K562 (cell line): ENCODE measurements around the gene NR2F6. TPM values are rescaled to one million over a fixed set of nuclear protein-coding genes. Genes with fewer than 3 reads are reported as not detected.

Source experiments
- ATAC-seq: fragments of 200-7000 bp; cut with Tn5 transposase; 3 replicates; pipeline ENCODE4 v1.9.1; 2020; ENCODE audit warnings: moderate library complexity
- BruUV-seq: library from RNA; stranded (reverse); fragments of 400-500 nt; replicated peaks from 2 replicates; lab custom pipeline; 2021; lab: Mats Ljungman, UMichigan
- CTCF ChIA-PET: fragments of 300-600 bp; formaldehyde crosslinking; extraction: SDS; loops from one replicate; lab custom pipeline; 2021; ENCODE audit warnings: low intra/inter-chr PET ratio; lab: Yijun Ruan, JAX
- POLR2A ChIA-PET: fragments of 300-600, 350-650 bp; sonication (Branson Sonifier 250); formaldehyde crosslinking; extraction: SDS; loops from one replicate; lab custom pipeline; 2021; ENCODE audit warnings: antibody characterized with exemption, inconsistent platforms; lab: Yijun Ruan, JAX
- DNase-seq, 4 experiments: peaks; one replicate each; pipeline versions ENCODE4 v3.0.0 to v3.0.0-alpha.2; 2011 to 2018; ENCODE audit warnings: low spot score in 3 of 4, mixed read lengths in 3 of 4; ENCODE audit errors: extremely low read depth in 1 of 4
- FAIRE-seq: peaks from 2 replicates; lab custom pipeline; 2011; peaks lifted over from hg19 to GRCh38; lab: Jason Lieb, UNC
- H2AFZ ChIP-seq: 2 replicates; pipeline ENCODE4 v1.6.0; 2011; ENCODE audit warnings: low read depth, low read length, control low read depth, inconsistent platforms
- H3K27ac ChIP-seq: fragments of 200-600 bp; 3 replicates; pipeline ENCODE4 v1.8.0; 2011; ENCODE audit warnings: low read depth, mild to moderate bottlenecking, control low read depth, inconsistent platforms, low read length, moderate library complexity, mixed read lengths; ENCODE audit errors: extremely low read depth
- H3K27me3 ChIP-seq, 2 experiments: fragments of 300-600 bp in 1 of 2; 2 replicates in 1 of 2; 3 replicates in 1 of 2; pipeline versions ENCODE4 v1.6.0 to v1.8.0; 2011; ENCODE audit warnings: inconsistent platforms in 2 of 2, low read length in 2 of 2, mild to moderate bottlenecking in 1 of 2, mixed read lengths in 1 of 2, moderate library complexity in 1 of 2; ENCODE audit not compliant: control insufficient read depth in 2 of 2, insufficient read depth in 2 of 2
- H3K36me3 ChIP-seq: fragments of 300-600 bp; 3 replicates; pipeline ENCODE4 v1.8.0; 2011; ENCODE audit warnings: mild to moderate bottlenecking, low read length, inconsistent platforms; ENCODE audit not compliant: control insufficient read depth, insufficient read depth
- H3K4me1 ChIP-seq, 2 experiments: fragments of 200-600 bp in 1 of 2; replicated peaks in 1 of 2; 2 replicates in 1 of 2; 3 replicates in 1 of 2; pipeline versions ENCODE4 v1.5.1 to v1.8.0; 2011; ENCODE audit warnings: inconsistent platforms in 2 of 2, low read length in 2 of 2, mild to moderate bottlenecking in 1 of 2, mixed read lengths in 1 of 2, moderate library complexity in 1 of 2; ENCODE audit not compliant: control insufficient read depth in 2 of 2, insufficient read depth in 2 of 2
- H3K4me2 ChIP-seq: 2 replicates; pipeline ENCODE4 v1.6.1; 2011; ENCODE audit warnings: low read length, control low read depth, inconsistent platforms, mixed read lengths; ENCODE audit not compliant: insufficient read depth
- H3K4me3 ChIP-seq: fragments of 200-600 bp; sonication (generic), shearing (Covaris generic); 2 replicates; pipeline ENCODE4 v1.5.1; 2016; ENCODE audit warnings: control low read depth, inconsistent platforms
- H3K79me2 ChIP-seq: fragments of 200-600 bp; 3 replicates; pipeline ENCODE4 v1.8.0; 2011; ENCODE audit warnings: low read length, inconsistent platforms; ENCODE audit not compliant: control insufficient read depth, insufficient read depth
- H3K9ac ChIP-seq, 2 experiments: 2 replicates each; pipeline versions ENCODE4 v1.6.0 to v1.6.1; 2011; ENCODE audit warnings: low read depth in 2 of 2, low read length in 2 of 2, control low read depth in 1 of 2, inconsistent platforms in 1 of 2, mild to moderate bottlenecking in 1 of 2, mixed read lengths in 1 of 2; ENCODE audit not compliant: insufficient read depth in 1 of 2
- H3K9me1 ChIP-seq: one replicate; pipeline ENCODE4 v1.6.0; 2011; ENCODE audit warnings: inconsistent platforms, mild to moderate bottlenecking, low read length, moderate library complexity; ENCODE audit not compliant: control insufficient read depth, insufficient read depth
- H3K9me3 ChIP-seq: replicated peaks from 2 replicates; pipeline ENCODE4 v1.5.1; 2011; ENCODE audit warnings: low read depth, low read length, inconsistent platforms; ENCODE audit not compliant: control insufficient read depth, insufficient read depth
- H4K20me1 ChIP-seq: replicated peaks from 2 replicates; pipeline ENCODE4 v1.6.1; 2011; ENCODE audit warnings: low read length, inconsistent platforms, mixed read lengths; ENCODE audit not compliant: control insufficient read depth, insufficient read depth
- BMI1 ChIP-seq: fragments of 150-350 bp; IDR thresholded peaks from 2 replicates; pipeline ENCODE4 v1.6.1; 2014; ENCODE audit warnings: low read length
- KDM2B ChIP-seq: fragments of 250-450 bp; sonication (Bioruptor Pico); IDR thresholded peaks from 2 replicates; pipeline ENCODE4 v1.8.0; 2021; ENCODE audit warnings: mild to moderate bottlenecking, moderate library complexity
- KDM5B ChIP-seq: fragments of 200-600 bp; sonication (generic); IDR thresholded peaks from 2 replicates; pipeline ENCODE4 v1.6.1; 2012; ENCODE audit warnings: low read depth, mild to moderate bottlenecking, moderate library complexity, low read length, control low read depth, inconsistent platforms; ENCODE audit not compliant: insufficient replicate concordance
- MLLT1 ChIP-seq, 2 experiments: fragments of 450-650 bp; IDR thresholded peaks; 2 replicates each; pipeline ENCODE4 v1.6.1; 2016
- MYC ChIP-seq, 2 experiments: fragments of 250-450 bp in 1 of 2; sonication (Bioruptor Pico) in 1 of 2; IDR thresholded peaks; 2 replicates each; pipeline versions ENCODE4 v1.5.1 to v1.6.1; 2012 to 2021; ENCODE audit warnings: low read depth in 2 of 2, borderline replicate concordance in 1 of 2, improper control_type of control experiment in 1 of 2, low read length in 1 of 2, mild to moderate bottlenecking in 1 of 2, moderate library complexity in 1 of 2
- OTX1 ChIP-seq: fragments of 450-650 bp; formaldehyde crosslinking; IDR thresholded peaks from 2 replicates; pipeline ENCODE4 v1.4.0; 2022; ENCODE audit warnings: mild to moderate bottlenecking
- SMAD2 ChIP-seq: fragments of 150-350 bp; IDR thresholded peaks from 2 replicates; pipeline ENCODE4 v1.6.1; 2014; ENCODE audit warnings: low read depth, mild to moderate bottlenecking, low read length
- TBP ChIP-seq: optimal IDR thresholded peaks from 2 replicates; pipeline ENCODE3; 2011; ENCODE audit warnings: low read depth, low read length, improper control_type of control experiment
- TCF7 ChIP-seq: sonication (generic); IDR thresholded peaks from 2 replicates; pipeline ENCODE4 v1.6.1; 2016; ENCODE audit warnings: antibody characterized with exemption, borderline replicate concordance
- THRAP3 ChIP-seq: fragments of 450-650 bp; IDR thresholded peaks from 2 replicates; pipeline ENCODE4 v1.6.1; 2016; ENCODE audit warnings: mild to moderate bottlenecking, inconsistent platforms, borderline replicate concordance
- ZFX ChIP-seq: sonication (generic); formaldehyde crosslinking; IDR thresholded peaks from 2 replicates; pipeline ENCODE4 v1.8.0; 2022; ENCODE audit warnings: mild to moderate bottlenecking, missing genetic modification reagents, moderate library complexity
- ZNF121 ChIP-seq: sonication (generic); formaldehyde crosslinking; conservative IDR thresholded peaks from 2 replicates; pipeline ENCODE4 v1.8.0; 2022; ENCODE audit warnings: missing genetic modification reagents
- ZNF232 ChIP-seq: sonication (generic); formaldehyde crosslinking; IDR thresholded peaks from 2 replicates; pipeline ENCODE4 v1.8.0; 2022; ENCODE audit warnings: mild to moderate bottlenecking, missing genetic modification reagents
- ZNF282 ChIP-seq: sonication (generic); formaldehyde crosslinking; IDR thresholded peaks from 2 replicates; pipeline ENCODE4 v1.8.1; 2023; ENCODE audit warnings: missing genetic modification reagents
- ZNF316 ChIP-seq: fragments of 450-650 bp; IDR thresholded peaks from 2 replicates; pipeline ENCODE4 v1.6.1; 2016
- WGBS: fragments of 100-300 bp; shearing (Covaris generic); methylation state at CpG from one replicate; pipeline ENCODE4 v1.1.6; 2016; ENCODE audit warnings: low coverage, mixed read lengths; ENCODE audit not compliant: insufficient coverage; ENCODE audit errors: missing lambda C conversion rate; 5-methylcytosine and 5-hydroxymethylcytosine counted together
- in situ Hi-C: fragments of 300-500 bp; cut with MboI; formaldehyde crosslinking; loops from 4 replicates; pipeline ENCODE4 v1.15.0; 2018; ENCODE audit warnings: inconsistent platforms, mixed read lengths
- intact Hi-C: fragments of 100-400 bp; cut with micrococcal nuclease; formaldehyde crosslinking; loops from 2 replicates; pipeline ENCODE4 v1.14.2; 2022
- polyA plus RNA-seq, 8 experiments: library from polyadenylated mRNA; depleted of rRNA in 4 of 8; stranded (reverse) in 5 of 8; unstranded in 3 of 8; fragments of >200 nt; fragmentation: Nextera tagmentation in 2 of 8; fragmentation: Illumina TruSeq in 1 of 8; extraction: Ambion mirVana in 2 of 8; extraction: Trizol in 1 of 8; gene quantifications; 2 replicates each; pipeline versions ENCODE4 v1.2.1 to v1.2.3, GENCODE V29; 2011 to 2014; ENCODE audit warnings: inconsistent platforms in 1 of 8, missing spikeins in 1 of 8
- total RNA-seq, 7 experiments: library from RNA; depleted of rRNA in 6 of 7; stranded (reverse); fragments of >200 nt in 6 of 7; fragmentation: Illumina TruSeq in 2 of 7; extraction: Trizol in 2 of 7; gene quantifications; 2 replicates each; pipeline versions ENCODE4 v1.2.1 to v1.2.3, GENCODE V29; 2011 to 2021; ENCODE audit warnings: low replicate concordance in 1 of 7
- TF ChIP-seq, protein P1 (sequence below): fragments of 250-450 bp; sonication (Bioruptor Pico); IDR thresholded peaks from 2 replicates; pipeline ENCODE4 v1.8.0; 2022; ENCODE audit warnings: inconsistent platforms
- TF ChIP-seq, protein P2 (sequence below): fragments of 250-450 bp; sonication (Bioruptor Pico); IDR thresholded peaks from 2 replicates; pipeline ENCODE4 v1.8.0; 2021; ENCODE audit warnings: moderate library complexity, mild to moderate bottlenecking, inconsistent platforms

Gene NR2F6
- total and polyA plus RNA-seq, 9 of the 15 experiments (the other 6 are each of a cell fraction or from before 2014, with no cell fraction given): 0.76 to 97.5 (median 18.8) TPM

- no peak overlapping the region for H3K4me3 ChIP-seq
- peak overlapping the region; percentile 26; the same call in 1 of the 3 replicates for H3K27ac ChIP-seq
- FAIRE-seq (no peak), DNase-seq (no peak), ATAC-seq (no peak; the same call in 1 of the 3 replicates)
- no peaks in the 10 kb centered on the region for H4K20me1 ChIP-seq
- in situ Hi-C loops: no loop called here
- peak overlapping the region; percentile 73 for H2AFZ ChIP-seq
- WGBS: 67% methylated on average over 11 of the region's 12 CpGs
- TF ChIP-seq KDM2B (CRISPR knock-in tag) (no peak), ZNF316 (peak; percentile 3; the same call in 1 of the 2 replicates), MYC (IDR thresholded peaks at IDR 0.05; ENCODE audit: low read depth, low read length) (no peak; the same call in 1 of the 2 replicates), MYC (CRISPR knock-in tag; IDR thresholded peaks at IDR 0.05; ENCODE audit: borderline replicate concordance, low read depth) (0 out of 2 replicates have a peak, but pooled peaks have one; percentile 37), TBP (no peak), ZNF121 (CRISPR knock-in tag) (0 out of 2 replicates have a peak, but pooled peaks have one; percentile 1), THRAP3 (peak; percentile 90), ZNF282 (CRISPR knock-in tag) (no peak), MLLT1 (IDR thresholded peaks at IDR 0.05) (0 out of 4 replicates have a peak, but pooled peaks of 1 of the 2 experiments have one; percentile 89), OTX1 (no peak), KDM5B (peak; percentile 19), TCF7 (no peak), SMAD2 (no peak), ZNF232 (CRISPR knock-in tag) (no peak), BMI1 (no peak), ZFX (peak; percentile 43; the same call in 1 of the 2 replicates)
- TF ChIP-seq, protein P1, sequence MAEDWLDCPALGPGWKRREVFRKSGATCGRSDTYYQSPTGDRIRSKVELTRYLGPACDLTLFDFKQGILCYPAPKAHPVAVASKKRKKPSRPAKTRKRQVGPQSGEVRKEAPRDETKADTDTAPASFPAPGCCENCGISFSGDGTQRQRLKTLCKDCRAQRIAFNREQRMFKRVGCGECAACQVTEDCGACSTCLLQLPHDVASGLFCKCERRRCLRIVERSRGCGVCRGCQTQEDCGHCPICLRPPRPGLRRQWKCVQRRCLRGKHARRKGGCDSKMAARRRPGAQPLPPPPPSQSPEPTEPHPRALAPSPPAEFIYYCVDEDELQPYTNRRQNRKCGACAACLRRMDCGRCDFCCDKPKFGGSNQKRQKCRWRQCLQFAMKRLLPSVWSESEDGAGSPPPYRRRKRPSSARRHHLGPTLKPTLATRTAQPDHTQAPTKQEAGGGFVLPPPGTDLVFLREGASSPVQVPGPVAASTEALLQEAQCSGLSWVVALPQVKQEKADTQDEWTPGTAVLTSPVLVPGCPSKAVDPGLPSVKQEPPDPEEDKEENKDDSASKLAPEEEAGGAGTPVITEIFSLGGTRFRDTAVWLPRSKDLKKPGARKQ: 0 out of 2 replicates have a peak, but pooled peaks have one; percentile 11
- TF ChIP-seq, protein P2, sequence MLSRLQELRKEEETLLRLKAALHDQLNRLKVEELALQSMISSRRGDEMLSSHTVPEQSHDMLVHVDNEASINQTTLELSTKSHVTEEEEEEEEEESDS (CRISPR knock-in tag): no peak
- no peaks in the 10 kb centered on the region for H3K9me3 ChIP-seq
- ChIA-PET CTCF (no interaction called here), POLR2A (interaction anchor here (0.6 to 2.7 kb wide), 16 partner anchors 9 to 192 kb away, joined by 3 to 12 read pairs (median 4); partner anchors contain the start of genes ABHD8, ANKLE1, HAUS8 and USE1)
- no peaks in the 10 kb centered on the region for H3K9me1 ChIP-seq
- H3K36me3 ChIP-seq: peaks cover 21% of the 10 kb centered on the region
- intact Hi-C loops: loop anchor here (5.0 kb wide), 1 partner anchor 39 kb away; the partner anchor contains the start of gene OCEL1
- H3K27me3 ChIP-seq: no peaks in the 10 kb centered on the region
- peak overlapping the region; percentile 4; the same call in 1 of the 2 replicates for H3K4me2 ChIP-seq
- peaks cover 19% of the 10 kb centered on the region for H3K79me2 ChIP-seq
- H3K9ac ChIP-seq: no peak overlapping the region
- peaks cover 3 to 18% of the 10 kb centered on the region in 2 experiments; a peak in 3 of 5 replicates for H3K4me1 ChIP-seq
- BruUV-seq: no TSS peak
Measured at GRCh38 chr19:17266589-17266974, 20.9 kb upstream of the NR2F6 start.
